Loucy (cell line): ENCODE data around the gene KREMEN1.

Experiments used
- H2AFZ ChIP-seq: fragments of 200-600 bp; sonication (generic); 2 replicates; pipeline ENCODE4 v1.6.0; 2016; ENCODE audit warnings: antibody characterized with exemption, mild to moderate bottlenecking, low read length, moderate library complexity
- H3F3A ChIP-seq: fragments of 200-600 bp; 2 replicates; pipeline ENCODE4 v1.6.0; 2016; ENCODE audit warnings: antibody characterized with exemption, low read depth, mild to moderate bottlenecking
- H3K27me3 ChIP-seq: fragments of 200-600 bp; sonication (generic); 2 replicates; pipeline ENCODE4 v1.6.1; 2014; ENCODE audit warnings: low read length, mild to moderate bottlenecking; ENCODE audit not compliant: insufficient read depth, poor library complexity, severe bottlenecking
- H3K36me3 ChIP-seq: fragments of 200-600 bp; sonication (generic); 2 replicates; pipeline ENCODE4 v1.6.1; 2016; ENCODE audit warnings: low read length; ENCODE audit not compliant: insufficient read depth
- H3K4me1 ChIP-seq: fragments of 200-600 bp; sonication (generic); 2 replicates; pipeline ENCODE4 v1.5.1; 2014; ENCODE audit warnings: low read length, mild to moderate bottlenecking; ENCODE audit not compliant: insufficient read depth, poor library complexity, severe bottlenecking
- H3K4me2 ChIP-seq: fragments of 200-600 bp; sonication (generic); 2 replicates; pipeline ENCODE4 v1.6.0; 2014; ENCODE audit warnings: antibody characterized with exemption, low read length, low read depth, mild to moderate bottlenecking; ENCODE audit not compliant: poor library complexity, severe bottlenecking
- H3K4me3 ChIP-seq: fragments of 200-600 bp; sonication (generic); 2 replicates; pipeline ENCODE4 v1.5.1; 2014; ENCODE audit warnings: low read length, mild to moderate bottlenecking, mixed read lengths; ENCODE audit not compliant: poor library complexity, severe bottlenecking
- H3K79me2 ChIP-seq: fragments of 200-600 bp; sonication (generic); 2 replicates; pipeline ENCODE4 v1.6.1; 2014; ENCODE audit warnings: low read length; ENCODE audit not compliant: insufficient read depth
- H3K9ac ChIP-seq: fragments of 200-600 bp; sonication (generic); 2 replicates; pipeline ENCODE4 v1.6.0; 2014; ENCODE audit warnings: mild to moderate bottlenecking, low read depth, low read length, moderate library complexity; ENCODE audit not compliant: poor library complexity, severe bottlenecking
- H3K9me2 ChIP-seq: fragments of 200-600 bp; sonication (generic); replicated peaks from 2 replicates; pipeline ENCODE4 v1.6.1; 2016; ENCODE audit warnings: low read depth, low read length, mixed read lengths
- H3K9me3 ChIP-seq: fragments of 200-600 bp; sonication (generic); 2 replicates; pipeline ENCODE4 v1.6.1; 2014; ENCODE audit warnings: mild to moderate bottlenecking, antibody characterized with exemption, low read length, low read depth; ENCODE audit not compliant: insufficient read depth
- H4K20me1 ChIP-seq: fragments of 200-600 bp; sonication (generic); 2 replicates; pipeline ENCODE4 v1.6.0; 2014; ENCODE audit warnings: antibody characterized with exemption, low read length, mild to moderate bottlenecking; ENCODE audit not compliant: insufficient read depth, poor library complexity, severe bottlenecking
- EZH2phosphoT487 ChIP-seq: fragments of 200-600 bp; IDR thresholded peaks from 2 replicates; pipeline ENCODE4 v1.6.1; 2018; ENCODE audit warnings: antibody characterized with exemption, mild to moderate bottlenecking, moderate library complexity, borderline replicate concordance
- TF ChIP-seq, protein P1 (sequence below): fragments of 200-600 bp; sonication (generic); conservative IDR thresholded peaks from 2 replicates; pipeline ENCODE4 v1.5.1; 2014; ENCODE audit warnings: mild to moderate bottlenecking, antibody characterized with exemption, low read length

The KREMEN1 gene

DNA sequence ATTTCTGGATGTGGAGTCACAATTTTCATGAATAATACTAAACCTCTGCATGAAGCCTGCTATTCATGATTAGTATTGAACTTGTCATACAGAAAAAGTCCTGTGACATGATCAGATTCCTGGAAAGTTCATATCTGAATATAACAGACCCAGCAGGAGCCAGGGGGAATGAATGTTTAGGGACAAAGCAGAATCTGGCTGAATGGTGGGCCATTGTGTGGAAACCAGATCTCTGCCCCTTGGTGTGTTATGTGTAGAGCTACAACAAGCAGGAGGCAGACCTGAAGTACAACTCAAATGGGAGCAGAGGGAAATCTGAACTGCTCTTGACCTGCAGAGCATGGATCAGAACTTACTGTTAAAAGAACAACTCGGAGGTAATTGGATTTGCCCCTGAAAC lies 30.3 kb downstream of the KREMEN1 start:
- no peak for TF ChIP-seq EZH2phosphoT487
- TF ChIP-seq, protein P1, sequence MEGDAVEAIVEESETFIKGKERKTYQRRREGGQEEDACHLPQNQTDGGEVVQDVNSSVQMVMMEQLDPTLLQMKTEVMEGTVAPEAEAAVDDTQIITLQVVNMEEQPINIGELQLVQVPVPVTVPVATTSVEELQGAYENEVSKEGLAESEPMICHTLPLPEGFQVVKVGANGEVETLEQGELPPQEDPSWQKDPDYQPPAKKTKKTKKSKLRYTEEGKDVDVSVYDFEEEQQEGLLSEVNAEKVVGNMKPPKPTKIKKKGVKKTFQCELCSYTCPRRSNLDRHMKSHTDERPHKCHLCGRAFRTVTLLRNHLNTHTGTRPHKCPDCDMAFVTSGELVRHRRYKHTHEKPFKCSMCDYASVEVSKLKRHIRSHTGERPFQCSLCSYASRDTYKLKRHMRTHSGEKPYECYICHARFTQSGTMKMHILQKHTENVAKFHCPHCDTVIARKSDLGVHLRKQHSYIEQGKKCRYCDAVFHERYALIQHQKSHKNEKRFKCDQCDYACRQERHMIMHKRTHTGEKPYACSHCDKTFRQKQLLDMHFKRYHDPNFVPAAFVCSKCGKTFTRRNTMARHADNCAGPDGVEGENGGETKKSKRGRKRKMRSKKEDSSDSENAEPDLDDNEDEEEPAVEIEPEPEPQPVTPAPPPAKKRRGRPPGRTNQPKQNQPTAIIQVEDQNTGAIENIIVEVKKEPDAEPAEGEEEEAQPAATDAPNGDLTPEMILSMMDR = no peak
- H3K4me2 ChIP-seq = no peak overlapping the region
- no peaks in the 10 kb centered on the region for H4K20me1 ChIP-seq
- no peaks in the 10 kb centered on the region for H3F3A ChIP-seq
- H3K4me3 ChIP-seq = no peak overlapping the region
- H2AFZ ChIP-seq = no peak overlapping the region
- no peaks in the 10 kb centered on the region for H3K9me2 ChIP-seq
- H3K27me3 ChIP-seq = no peaks in the 10 kb centered on the region
- H3K36me3 ChIP-seq = no peaks in the 10 kb centered on the region
- no peaks in the 10 kb centered on the region for H3K9me3 ChIP-seq
- H3K9ac ChIP-seq = no peak overlapping the region
- H3K4me1 ChIP-seq = no peaks in the 10 kb centered on the region
- H3K79me2 ChIP-seq = no peaks in the 10 kb centered on the region

DNA sequence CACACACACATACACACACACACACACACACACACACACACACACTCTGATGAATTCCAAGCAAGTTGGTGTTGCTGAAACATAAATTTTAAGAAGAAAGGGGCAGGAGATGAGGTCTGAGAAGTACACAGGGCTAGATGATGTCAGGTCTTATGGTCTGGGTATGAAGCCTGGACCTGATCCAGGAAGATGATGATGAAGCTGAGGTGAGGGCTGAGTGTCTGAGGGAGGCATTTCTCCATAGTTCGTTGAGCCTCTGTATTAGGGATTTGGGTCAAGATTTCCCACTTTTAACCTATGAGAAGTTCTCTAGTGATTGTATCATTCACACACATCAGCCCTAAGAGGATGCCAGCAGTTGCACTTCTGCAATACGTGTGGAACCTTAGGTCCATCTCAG lies 32.6 kb downstream of the KREMEN1 start:
- Histone ChIP-seq H3K36me3 (no peaks in the 10 kb centered on the region), H3K27me3 (no peaks in the 10 kb centered on the region), H3K4me3 (no peak overlapping the region), H3K9ac (no peak overlapping the region), H3K9me3 (no peaks in the 10 kb centered on the region), H2AFZ (no peak overlapping the region), H3K4me1 (no peaks in the 10 kb centered on the region), H3K9me2 (no peaks in the 10 kb centered on the region), H3F3A (no peaks in the 10 kb centered on the region), H3K79me2 (no peaks in the 10 kb centered on the region), H3K4me2 (no peak overlapping the region), H4K20me1 (no peaks in the 10 kb centered on the region)
- no peak for TF ChIP-seq EZH2phosphoT487
- TF ChIP-seq, protein P1 = no peak

DNA sequence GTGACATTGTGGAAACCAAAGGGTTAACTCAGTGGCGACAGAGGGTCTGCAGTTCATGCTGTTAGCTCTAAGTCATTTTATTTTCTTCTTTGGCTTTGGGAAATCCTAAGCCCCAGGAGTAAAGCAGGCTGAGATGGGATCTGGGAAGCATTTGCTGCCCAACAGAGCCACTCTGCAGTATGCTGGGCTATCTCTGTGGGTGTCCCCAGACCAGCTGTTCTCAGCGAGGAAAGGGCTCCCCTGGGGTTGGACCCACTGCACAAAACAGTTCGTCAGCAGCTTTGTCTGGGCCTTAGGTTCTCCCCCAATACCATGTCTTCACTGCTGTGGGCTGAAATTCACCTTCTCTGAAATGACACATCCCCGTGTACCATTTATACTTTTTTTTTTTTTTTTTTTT lies 34.0 kb downstream of the KREMEN1 start:
- Histone ChIP-seq H3K4me1 (no peaks in the 10 kb centered on the region), H3K27me3 (no peaks in the 10 kb centered on the region), H3K4me2 (no peak overlapping the region), H3K4me3 (no peak overlapping the region), H3F3A (no peaks in the 10 kb centered on the region), H3K9me3 (no peaks in the 10 kb centered on the region), H3K9me2 (no peaks in the 10 kb centered on the region), H3K36me3 (no peaks in the 10 kb centered on the region), H4K20me1 (no peaks in the 10 kb centered on the region), H2AFZ (no peak overlapping the region), H3K9ac (no peak overlapping the region), H3K79me2 (no peaks in the 10 kb centered on the region)
- TF ChIP-seq, protein P1 = no peak
- no peak for TF ChIP-seq EZH2phosphoT487
